ENCODE results near the gene LOXL4. TPM values are rescaled to one million over a fixed set of nuclear protein-coding genes. Genes with fewer than 3 reads are reported as not detected.

Gene LOXL4
- total RNA-seq, 1 donor from 2014 or later = 8.2 TPM

DNA sequence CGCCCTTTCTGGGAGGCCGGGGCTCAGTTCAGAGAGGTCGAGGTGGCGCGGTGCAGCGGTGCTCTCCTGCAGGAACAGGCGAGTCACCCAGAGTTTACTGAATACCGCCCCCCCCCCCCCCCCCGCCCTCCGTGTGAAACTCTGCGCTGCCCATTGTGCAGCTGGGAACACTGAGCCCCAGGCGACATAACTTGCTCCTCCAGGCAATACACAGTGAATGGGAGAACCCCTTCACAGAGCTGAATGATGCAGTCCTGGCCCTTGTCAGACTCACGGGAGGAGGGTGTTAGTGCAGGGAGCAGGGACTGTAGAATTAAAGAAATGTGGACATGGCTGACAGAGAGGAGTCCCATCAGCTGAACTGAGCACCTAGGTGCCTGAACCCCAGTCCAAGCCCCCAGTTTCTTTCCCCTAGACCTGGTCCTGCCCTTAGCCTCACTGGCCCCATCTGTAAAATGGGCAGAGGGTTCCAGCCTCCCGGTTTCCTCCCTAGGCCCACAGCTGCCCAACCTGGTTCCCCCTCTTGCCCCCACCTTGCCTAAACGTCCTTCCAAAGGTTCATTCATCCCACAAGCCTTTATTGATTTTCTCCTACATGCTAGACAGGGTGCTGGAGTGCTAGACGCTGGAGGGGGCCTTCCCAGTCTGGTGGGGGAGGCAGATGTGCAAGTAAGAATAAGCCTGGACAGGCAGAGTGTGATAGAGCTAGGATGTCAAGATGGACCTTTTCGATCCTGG is 869 bp upstream of the LOXL4 start:
- ATAC-seq (peak; percentile 5), DNase-seq (ENCODE audit: low spot score) (no peak)
- intact Hi-C loops (cut with DNase I) = no loop called here

DNA sequence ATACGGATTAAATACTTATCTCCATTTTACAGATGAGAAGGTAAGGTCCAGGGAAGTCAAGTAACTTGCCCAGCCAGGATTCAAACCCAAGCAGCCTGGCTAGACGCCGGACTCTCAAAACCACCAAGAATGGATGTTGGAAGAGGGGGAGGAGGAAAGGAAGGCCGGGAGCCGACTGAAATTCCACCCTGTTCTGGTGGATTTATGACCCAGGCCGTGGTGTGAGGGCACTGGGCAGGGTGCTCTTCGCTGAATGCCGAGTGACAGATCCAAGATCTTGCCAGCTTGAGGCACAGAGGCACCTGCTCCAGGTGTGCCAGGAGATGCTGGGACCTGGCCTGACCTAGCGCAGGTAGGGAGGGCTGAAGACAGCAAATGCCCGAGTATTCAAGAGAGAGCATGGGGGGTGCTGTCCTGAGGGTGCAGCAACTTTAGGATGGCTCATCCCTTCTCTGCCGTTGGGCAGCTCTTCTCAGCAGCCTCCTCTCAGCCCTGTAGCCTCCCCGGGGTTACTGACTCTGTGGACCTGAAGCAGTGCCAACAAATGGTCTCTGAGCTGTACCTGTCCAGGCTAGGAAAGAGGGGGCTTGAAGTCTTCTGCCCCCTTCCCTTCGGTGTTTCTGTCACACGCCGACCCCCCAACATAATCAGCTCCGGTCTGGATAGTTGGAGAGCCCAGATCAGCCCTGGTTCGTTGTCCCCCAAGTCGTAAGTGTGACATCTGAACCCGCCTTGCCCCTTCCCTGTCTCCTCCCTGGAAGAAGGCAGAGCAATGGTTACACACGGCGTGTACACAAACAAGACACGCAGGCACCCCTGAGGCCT is 713 bp downstream of the LOXL4 start:
- intact Hi-C loops (cut with DNase I) = no loop called here
- ATAC-seq = no peak
- no peak for DNase-seq (ENCODE audit: low spot score)

DNA sequence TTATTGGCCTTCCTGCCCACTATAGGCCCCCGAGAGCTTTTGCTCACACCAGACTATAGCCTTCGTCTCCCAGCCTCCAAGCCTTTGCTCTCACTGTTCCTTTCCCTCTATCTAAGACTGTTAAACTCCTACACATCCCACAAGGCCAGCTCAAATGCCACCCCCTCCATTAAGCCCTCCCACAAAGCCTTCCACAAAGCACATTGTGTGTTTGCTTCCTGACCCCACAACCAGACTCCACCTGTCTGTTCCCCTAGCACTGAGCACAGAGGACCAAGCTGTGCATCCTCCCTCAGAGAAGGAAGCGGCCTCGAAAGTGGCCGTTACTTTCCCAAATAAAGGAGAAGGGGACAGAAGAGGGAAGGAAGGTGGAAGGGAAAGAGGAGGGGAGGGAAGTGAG is 1.3 kb downstream of the LOXL4 start:
- no peak for ATAC-seq
- intact Hi-C loops (cut with DNase I) = no loop called here
- no peak for DNase-seq (ENCODE audit: low spot score)

DNA sequence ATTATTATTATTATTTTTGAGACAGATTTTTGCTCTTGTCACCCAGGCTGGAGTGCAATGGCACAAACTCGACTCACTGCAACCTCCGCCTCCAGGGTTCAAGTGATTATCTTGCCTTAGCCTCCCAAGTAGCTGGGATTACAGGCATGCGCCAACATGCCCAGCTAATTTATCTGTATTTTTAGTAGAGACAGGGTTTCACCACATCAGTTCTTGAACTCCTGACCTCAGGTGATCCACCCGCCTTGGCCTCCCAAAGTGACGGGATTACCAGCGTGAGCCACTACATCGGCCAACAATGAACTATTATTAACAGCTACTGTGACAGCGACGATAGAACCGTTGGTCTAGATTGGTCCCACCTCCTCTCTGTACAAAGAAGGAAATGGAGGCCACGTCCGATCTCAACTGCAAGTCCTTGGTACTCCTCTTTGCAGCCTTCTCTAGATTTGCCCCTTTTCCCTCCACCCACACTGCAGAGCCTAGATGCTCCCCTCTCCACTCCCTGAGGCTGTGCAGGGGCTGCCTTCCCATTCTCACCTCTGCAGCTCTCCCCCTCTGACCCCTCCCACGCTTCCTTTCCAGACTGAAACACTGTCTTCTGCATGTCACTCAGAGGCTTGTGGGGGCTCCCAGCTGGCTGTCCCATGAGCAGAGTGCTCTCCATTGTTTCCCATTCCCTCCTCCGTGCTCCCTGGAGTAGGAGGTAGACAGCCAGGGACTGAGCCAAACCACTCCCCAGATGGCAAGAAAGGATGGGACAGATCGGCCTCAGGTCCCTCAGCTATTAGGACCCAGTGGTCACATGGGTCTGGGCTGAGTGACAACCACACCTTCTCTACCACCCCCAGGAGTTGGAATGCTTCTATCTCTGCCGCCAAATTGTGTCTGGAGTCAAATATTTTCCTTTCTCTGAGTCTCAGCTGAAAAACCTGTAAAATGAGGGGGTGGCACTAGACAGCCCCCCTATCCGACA is 2.3 kb downstream of the LOXL4 start:
- DNase-seq (ENCODE audit: low spot score) = no peak
- no peak for ATAC-seq
- intact Hi-C loops (cut with DNase I) = no loop called here

DNA sequence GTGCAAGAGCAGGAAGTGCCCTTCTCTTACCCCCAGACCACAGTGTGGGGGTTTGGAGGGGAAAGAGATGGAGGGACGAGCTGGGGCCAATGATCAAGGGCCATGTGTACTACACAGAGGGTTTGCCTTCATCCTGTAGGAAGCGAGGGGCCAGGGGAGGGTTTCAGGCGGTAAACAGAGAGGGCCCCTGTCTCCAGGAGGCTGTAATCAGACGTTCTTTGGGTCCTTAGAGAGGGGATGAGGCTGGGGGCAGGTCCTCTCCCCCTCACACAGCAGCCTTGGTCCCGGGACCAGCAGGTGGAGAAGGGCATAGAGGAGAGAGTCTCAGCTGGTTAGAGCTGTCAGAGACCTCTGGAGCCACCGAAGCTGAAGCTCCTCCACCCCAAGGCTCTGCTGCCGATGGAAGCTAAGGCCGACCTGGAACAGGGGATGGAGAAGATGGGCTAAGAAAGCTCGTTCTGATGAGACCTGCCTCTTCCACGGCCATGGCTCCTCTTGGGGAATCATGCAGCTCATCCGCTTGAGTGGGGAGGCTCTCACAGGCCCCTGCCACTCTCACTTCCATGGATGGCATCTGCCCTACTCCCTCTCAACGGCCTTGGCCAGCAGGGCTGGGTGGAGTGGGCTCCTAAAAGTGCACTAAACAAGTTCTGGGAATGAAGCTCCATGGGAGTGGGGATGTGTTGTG is 3.5 kb downstream of the LOXL4 start:
- intact Hi-C loops (cut with DNase I) = no loop called here
- ATAC-seq (no peak), DNase-seq (ENCODE audit: low spot score) (no peak)

DNA sequence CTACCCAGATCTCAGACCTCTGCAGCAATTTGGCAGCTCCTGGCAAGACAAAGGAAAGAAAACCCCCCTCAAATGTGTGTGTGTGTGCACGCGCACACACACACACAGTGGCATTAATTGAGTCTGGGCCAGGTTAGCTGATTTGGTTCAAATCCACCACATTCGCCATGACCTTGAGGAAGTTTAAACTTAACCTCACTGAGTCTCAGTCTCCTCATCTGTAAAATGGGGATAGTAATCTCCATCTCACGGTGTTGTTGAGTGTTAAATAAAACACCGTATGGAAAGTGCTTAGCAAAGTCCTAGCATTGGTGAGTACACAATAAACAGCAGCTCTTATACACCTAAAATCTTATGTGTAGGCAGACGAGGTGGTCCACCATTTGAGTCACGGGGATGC is 4.9 kb downstream of the LOXL4 start:
- ATAC-seq (no peak), DNase-seq (ENCODE audit: low spot score) (no peak)
- intact Hi-C loops (cut with DNase I) = no loop called here

DNA sequence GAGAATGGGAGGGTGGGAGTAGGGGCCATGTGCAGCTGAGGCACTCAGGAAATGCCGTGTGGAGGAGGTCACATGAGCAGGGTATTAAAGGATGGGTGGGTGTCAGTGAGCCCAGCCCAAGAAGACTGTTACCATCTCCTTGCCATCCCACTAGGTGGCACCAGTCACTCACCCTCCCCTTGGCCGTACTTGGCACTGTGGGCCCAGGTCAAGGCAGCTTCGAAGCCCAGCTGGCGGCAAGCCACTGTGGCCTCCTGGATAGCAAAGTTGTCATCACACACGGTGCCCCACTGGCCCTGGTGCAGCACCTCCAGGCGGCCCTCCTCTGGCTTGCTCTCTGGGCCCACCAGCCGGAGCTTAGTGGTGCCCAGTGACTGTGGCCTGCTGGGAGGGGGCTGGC is 5.4 kb downstream of the LOXL4 start:
- intact Hi-C loops (cut with DNase I) = no loop called here
- ATAC-seq (peak; percentile 60), DNase-seq (ENCODE audit: low spot score) (no peak)

DNA sequence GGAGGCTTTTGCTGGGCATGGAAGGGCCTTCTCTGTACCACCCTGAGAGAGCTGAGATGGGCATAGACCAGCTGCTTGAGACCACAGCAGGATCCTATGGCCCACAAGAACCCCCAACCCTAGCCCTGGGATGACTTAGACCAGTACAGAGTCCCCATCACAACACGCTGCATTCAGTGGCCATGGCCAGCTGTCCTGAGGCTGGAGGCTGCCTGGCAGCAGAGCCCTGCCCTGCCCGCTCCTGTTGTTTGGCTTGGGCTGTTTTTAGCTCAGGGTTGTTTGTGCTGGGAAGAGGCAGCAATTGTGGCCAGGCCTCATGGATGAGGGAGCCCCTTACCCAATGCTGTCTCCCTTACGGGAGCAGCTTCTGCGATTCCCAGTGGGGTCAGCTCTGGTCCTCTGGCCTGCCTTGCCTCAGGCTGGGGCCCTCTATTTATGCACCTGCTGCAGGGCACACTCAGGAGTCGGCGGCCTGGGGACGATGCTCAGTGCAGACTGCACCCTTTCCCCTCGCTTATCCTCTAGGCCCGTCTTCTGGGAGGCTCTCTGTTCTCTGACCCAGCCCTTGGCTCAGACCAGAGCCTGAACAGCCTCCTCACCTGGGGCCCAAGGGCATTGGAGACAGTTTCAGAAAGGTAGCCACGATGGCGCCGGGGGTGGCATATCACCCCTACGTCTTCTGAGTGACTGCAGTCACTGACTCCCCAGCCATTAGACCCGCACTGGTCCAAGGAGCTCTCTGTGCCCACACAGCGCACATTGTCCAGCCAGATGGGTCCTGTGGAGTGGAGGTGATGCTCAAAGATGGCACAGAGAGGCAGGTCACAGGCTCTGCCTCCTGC is 6.3 kb downstream of the LOXL4 start:
- DNase-seq (ENCODE audit: low spot score) (no peak), ATAC-seq (no peak)
- intact Hi-C loops (cut with DNase I) = no loop called here

DNA sequence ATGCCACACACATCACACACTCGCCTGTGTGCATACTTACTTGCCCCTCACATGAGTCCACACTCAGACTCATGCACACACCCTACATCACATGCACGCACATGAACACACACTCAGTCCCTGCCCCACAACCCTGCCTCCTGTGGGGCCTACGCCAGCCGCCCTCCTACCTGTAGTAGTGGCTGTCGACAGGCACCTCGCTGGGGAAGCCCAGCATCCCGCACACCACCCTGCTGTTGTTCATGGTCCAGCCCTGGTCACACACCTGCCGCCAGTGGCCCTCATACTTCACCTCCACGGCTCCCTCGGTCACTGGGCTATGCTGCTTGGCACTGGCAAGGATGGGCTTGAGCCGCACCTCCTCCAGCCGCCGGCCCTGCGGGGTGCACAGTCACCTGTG is 7.2 kb downstream of the LOXL4 start:
- ATAC-seq = no peak
- intact Hi-C loops (cut with DNase I) = no loop called here
- DNase-seq (ENCODE audit: low spot score) = peak; percentile 55

DNA sequence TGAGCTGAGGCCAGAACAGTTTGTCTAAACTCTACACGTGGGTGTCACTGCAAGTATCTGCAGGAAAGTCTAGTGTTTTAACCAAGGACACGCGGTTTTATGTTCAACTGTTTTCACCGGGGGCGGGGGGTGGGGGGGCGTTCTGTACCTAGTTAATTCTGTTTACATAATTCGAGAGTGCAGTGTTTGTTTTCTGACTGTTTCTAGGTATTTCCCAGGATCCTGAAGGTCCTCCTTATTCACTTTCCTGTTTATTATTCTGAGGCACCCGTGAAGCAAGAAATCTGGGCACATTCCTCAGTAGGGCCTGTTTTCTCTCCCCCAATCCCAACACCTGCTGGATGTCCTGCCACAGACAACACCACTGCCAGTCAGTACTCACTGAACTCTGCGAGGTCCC is 7.6 kb downstream of the LOXL4 start:
- ATAC-seq (no peak), DNase-seq (ENCODE audit: low spot score) (no peak)
- intact Hi-C loops (cut with DNase I) = no loop called here

DNA sequence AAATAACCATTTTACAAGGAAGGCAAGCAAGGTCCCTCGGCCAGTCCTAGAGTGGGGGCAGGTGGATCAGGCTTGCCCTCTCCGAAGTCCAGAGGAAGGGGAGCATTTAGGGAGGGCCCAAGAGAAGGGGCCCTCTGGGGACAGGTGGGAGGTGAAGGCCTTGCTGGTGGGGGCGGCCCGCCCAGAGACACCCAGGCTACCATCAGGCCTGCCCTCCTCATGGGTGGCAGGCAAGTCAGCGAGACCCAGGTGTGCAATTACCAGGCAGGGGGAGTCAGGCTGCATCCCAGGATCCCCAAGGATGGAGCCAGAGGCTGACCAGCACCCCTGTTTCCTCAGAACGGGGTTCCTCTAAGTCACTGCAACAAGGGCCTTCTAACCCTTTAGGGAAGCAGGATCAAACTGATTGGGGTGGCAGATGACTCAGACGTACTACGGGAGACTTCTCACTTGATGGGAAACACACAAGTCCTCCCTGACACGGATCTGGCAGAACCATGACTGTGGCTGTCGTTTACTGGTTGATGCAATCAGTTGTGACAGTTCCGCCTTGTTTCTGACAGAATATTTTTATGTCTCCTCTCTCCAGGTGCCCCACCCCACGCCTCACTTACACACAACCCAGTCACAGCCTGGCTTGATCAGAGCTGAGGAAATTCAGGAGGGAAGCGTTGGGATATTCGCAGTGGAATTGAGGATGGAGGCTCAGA is 8.2 kb downstream of the LOXL4 start:
- intact Hi-C loops (cut with DNase I) = no loop called here
- ATAC-seq (no peak), DNase-seq (ENCODE audit: low spot score) (no peak)

DNA sequence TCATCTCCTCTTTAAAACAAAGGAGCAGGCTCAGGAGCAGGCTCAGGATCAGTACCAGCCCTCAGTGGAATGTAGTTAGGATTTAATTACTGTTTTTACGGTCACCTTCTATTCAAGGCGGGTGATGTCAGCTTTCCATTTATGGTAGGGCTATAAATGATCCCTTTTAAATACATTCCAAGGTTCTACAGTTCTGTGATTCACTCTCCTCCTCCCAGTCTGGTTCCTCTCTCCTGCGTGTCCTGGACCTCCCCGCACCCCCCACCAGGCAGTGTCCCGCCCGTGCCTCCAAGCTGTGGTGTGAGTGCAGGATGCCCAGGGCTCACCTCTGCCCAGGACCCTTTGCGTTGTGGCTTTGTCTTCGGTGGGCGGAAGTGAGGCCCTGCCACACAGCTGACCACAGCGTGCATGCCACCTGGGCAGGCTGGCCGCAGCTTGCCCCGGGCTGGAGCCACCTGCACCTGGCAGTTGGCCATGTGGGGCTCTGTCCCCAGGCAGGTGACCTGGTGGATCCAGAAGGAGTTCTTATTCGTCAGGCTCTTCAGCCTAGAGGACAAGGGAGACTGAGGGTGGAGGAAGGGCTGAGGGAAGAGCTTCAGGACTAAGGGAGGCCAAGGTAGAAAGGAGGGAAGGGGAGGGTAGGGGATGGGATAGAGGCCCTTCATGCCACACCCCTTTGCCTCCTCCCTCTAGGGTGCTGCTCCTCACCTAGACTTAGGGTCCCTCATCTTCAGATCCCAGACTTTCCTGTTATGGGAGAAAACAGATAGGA is 9.1 kb downstream of the LOXL4 start:
- intact Hi-C loops (cut with DNase I) = no loop called here
- ATAC-seq (no peak), DNase-seq (ENCODE audit: low spot score) (no peak)

DNA sequence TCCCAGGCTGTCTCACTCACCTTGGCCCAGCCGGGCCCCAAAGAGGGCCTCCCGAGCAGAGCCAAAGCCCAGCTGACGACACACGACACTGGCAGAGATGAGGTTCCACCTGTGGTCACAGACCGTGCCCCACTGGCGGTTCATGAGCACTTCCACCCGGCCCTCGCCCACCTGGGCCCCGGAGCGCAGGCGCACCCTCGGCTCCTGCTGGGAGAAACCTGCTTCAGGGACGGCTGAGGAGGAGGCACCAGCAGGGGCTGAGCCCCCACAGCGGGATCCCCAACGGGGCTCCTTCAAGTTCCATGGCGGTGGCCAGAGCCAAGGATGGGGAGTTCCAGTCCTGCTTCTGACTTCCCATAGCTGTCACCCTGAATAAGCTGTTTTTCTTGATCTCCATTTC is 10.0 kb downstream of the LOXL4 start:
- DNase-seq (ENCODE audit: low spot score) (no peak), ATAC-seq (no peak)
- intact Hi-C loops (cut with DNase I) = no loop called here

DNA sequence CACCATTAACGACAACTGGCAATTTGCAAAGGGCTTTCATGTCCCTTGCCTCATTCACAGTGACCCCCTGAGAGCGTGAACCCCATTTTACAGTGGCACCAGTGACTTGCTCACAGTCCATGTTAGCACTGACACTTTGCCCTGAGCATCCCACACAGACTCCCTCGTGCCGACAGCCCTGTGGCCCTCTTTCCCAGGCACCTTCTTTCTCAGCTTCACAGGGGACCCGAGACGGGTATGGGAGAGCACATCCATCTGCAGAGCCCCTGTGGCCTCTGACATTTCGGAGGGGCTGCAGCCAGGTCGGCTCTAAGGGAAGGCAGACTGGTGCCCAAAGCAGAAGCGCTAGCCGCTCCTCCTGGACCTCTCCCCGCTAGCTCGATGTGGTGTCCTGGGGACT is 10.8 kb downstream of the LOXL4 start:
- ATAC-seq (no peak), DNase-seq (ENCODE audit: low spot score) (no peak)
- intact Hi-C loops (cut with DNase I) = no loop called here

DNA sequence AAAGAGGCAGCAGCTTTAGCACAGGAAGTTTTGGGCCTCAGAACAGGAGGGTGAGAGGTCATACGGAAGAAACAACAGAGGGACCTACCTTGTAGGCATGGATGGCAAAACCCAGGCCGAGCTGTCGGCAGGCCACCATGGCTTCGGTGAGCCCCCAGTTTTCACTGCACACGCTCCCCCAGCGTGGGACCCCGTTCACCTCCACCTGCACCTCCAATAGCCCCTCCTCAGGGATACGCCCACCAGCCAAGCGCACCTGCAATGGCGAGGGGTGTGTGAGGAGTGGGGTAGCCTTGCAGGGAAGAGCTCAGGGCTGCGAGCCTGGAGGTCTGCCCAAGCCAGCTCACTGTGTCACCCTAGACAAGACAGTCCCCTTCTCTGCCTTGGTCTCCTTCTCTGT is 11.3 kb downstream of the LOXL4 start:
- DNase-seq (ENCODE audit: low spot score) (no peak), ATAC-seq (no peak)
- intact Hi-C loops (cut with DNase I) = no loop called here

DNA sequence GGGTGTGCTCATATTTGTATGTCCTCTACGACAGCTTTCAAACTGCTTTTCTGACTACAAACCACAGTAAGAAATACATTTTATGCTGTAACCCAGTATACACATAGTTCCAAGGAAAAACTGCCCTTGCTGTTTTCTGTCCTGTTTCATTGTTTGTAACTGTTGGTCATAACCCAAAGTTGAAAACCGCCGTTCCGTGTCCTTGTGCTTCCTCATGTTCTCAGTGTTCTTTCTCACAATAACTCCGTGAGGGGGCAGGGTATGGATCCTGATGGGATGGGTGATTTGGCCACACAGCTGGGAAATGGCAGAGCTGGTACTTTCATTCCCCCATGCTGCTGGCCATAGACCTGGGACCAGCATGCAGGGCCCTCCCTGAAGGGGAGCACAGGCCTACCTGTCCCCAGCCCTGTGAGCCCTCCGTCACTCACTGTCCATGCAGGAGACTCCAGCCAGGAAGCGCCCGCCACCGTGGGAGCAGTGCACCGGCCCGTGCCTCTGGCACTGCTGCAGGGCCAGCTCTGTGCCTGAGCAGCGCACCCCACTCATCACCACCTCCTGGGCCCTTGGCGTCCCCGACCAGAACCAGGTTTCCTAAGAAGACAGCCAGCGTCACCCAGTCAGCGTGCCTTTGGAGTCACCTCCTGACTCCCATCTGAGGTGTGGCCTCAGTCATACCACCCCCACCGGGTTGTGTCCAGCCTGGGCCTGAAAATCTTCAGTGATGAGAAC is 12.7 kb downstream of the LOXL4 start:
- intact Hi-C loops (cut with DNase I) = no loop called here
- ATAC-seq = no peak
- DNase-seq (ENCODE audit: low spot score) = no peak

Data from sciatic nerve (tissue), 2 donors.